Measurements from ENCODE around the gene AGXT. TPM values are rescaled to one million over a fixed set of nuclear protein-coding genes. Genes with fewer than 3 reads are reported as not detected.
A peak's percentile ranks its signal among the peaks of the same experiment; 100 is the strongest.

AGXT gene
- total and polyA plus RNA-seq, 12 donors = 0.09 TPM; not detected in 11

GRCh38 chr2:240919161-240919781 is 50.6 kb downstream of the AGXT start:
- Histone ChIP-seq H3K27ac (no peak overlapping the region), H3K4me3 (no peak overlapping the region), H3K4me1 (peaks cover 8 to 35% (median 20%) of the 10 kb centered on the region in 9 donors), H3K36me3 (no peaks in the 10 kb centered on the region), H3K27me3 (peaks cover 0 to 27% (median 21%) of the 10 kb centered on the region in 7 donors), H3K9me3 (no peaks in the 10 kb centered on the region)
- TF ChIP-seq CTCF (IDR thresholded peaks at IDR 0.05) = no peak
- DNase-seq (peak in 1 of 2 donors; percentile 2), ATAC-seq (no peak)
- intact Hi-C loops (cut with DNase I) = loop anchor here in 2 of 10 donors (5.0 to 10.0 kb wide), 2 partner anchors 76 to 78 kb away; partner anchors contain the start of gene SNED1 (in 2 of the 2)
- WGBS, 2 donors = 89 to 92% methylated on average over 19 of the region's 19 CpGs

GRCh38 chr2:240919786-240920782 is 51.5 kb downstream of the AGXT start:
- Histone ChIP-seq H3K27ac (no peak overlapping the region), H3K4me3 (no peak overlapping the region), H3K4me1 (peaks cover 0 to 28% (median 14%) of the 10 kb centered on the region in 9 donors), H3K9me3 (no peaks in the 10 kb centered on the region), H3K36me3 (no peaks in the 10 kb centered on the region), H3K27me3 (peaks cover 0 to 18% (median 15%) of the 10 kb centered on the region in 7 donors)
- WGBS, 2 donors = 94 to 95% methylated on average over 31 of the region's 31 CpGs
- intact Hi-C loops (cut with DNase I) = loop anchor here in 2 of 10 donors (5.0 to 10.0 kb wide), 2 partner anchors 75 to 77 kb away; partner anchors contain the start of gene SNED1 (in 2 of the 2)
- no peak for TF ChIP-seq CTCF (IDR thresholded peaks at IDR 0.05)
- DNase-seq (peak in 1 of 2 donors; percentile 11), ATAC-seq (no peak)

- Histone ChIP-seq H3K36me3 (no peaks in the 10 kb centered on the region), H3K4me3 (no peak overlapping the region), H3K27ac (peak overlapping the region in 2 of 10 donors; percentile 39 to 74), H3K27me3 (peaks cover 0 to 11% (median 8%) of the 10 kb centered on the region in 7 donors), H3K4me1 (peaks cover 0 to 23% (median 9%) of the 10 kb centered on the region in 9 donors), H3K9me3 (no peaks in the 10 kb centered on the region)
- TF ChIP-seq CTCF (IDR thresholded peaks at IDR 0.05) = no peak
- ATAC-seq (no peak), DNase-seq (peak in 1 of 2 donors; percentile 12)
- intact Hi-C loops (cut with DNase I) = no loop called here
- 81 to 83% methylated on average over 4 of the region's 4 CpGs for WGBS, 2 donors
Observed at GRCh38 chr2:240920783-240921231, 52.2 kb downstream of the AGXT start.
